GM12878 (cell line): Measurements from ENCODE around the gene NIN. TPM values are rescaled to one million over a fixed set of nuclear protein-coding genes. Genes with fewer than 3 reads are reported as not detected.
"Not testable (repeated sequence)": the region's sequence is repeated elsewhere in the genome, so short reads cannot be mapped to it uniquely, and the experiment has no call there.

Experiments used
- ATAC-seq: fragments of 200-7000 bp; cut with Tn5 transposase; 3 replicates; pipeline ENCODE4 v1.9.1; 2020; ENCODE audit warnings: mild to moderate bottlenecking, moderate library complexity
- BruUV-seq: library from RNA; stranded (reverse); fragments of 400-500 nt; replicated peaks from 2 replicates; lab custom pipeline; 2021; lab: Mats Ljungman, UMichigan
- CTCF ChIA-PET: fragments of 300-600 bp; sonication (Branson Sonifier 250); formaldehyde crosslinking; extraction: SDS; loops from one replicate; lab custom pipeline; 2021; ENCODE audit warnings: inconsistent platforms; lab: Yijun Ruan, JAX
- POLR2A ChIA-PET: fragments of 350-600 bp; formaldehyde crosslinking; extraction: SDS; loops from one replicate; lab custom pipeline; 2021; ENCODE audit warnings: inconsistent platforms; lab: Charles Lee
- RAD21 ChIA-PET: fragments of 300-600 bp; sonication (Branson Sonifier 250); formaldehyde crosslinking; loops from one replicate; lab custom pipeline; 2023; ENCODE audit warnings: antibody characterized with exemption; ENCODE audit not compliant: unreplicated experiment; lab: Charles Lee
- SMC1A ChIA-PET: fragments of 300-600 bp; sonication (Branson Sonifier 250); formaldehyde crosslinking; loops from one replicate; lab custom pipeline; 2023; ENCODE audit not compliant: unreplicated experiment, uncharacterized antibody; lab: Charles Lee
- DNase-seq: peaks from one replicate; pipeline ENCODE4 v3.0.0-alpha.2; 2011; ENCODE audit warnings: low read depth, low spot score
- FAIRE-seq: peaks from 3 replicates; lab custom pipeline; 2011; peaks lifted over from hg19 to GRCh38; lab: Jason Lieb, UNC
- H2AFZ ChIP-seq: 2 replicates; pipeline ENCODE4 v1.6.0; 2011; ENCODE audit warnings: low read depth, low read length, control low read depth; ENCODE audit not compliant: control insufficient read depth
- H3K27ac ChIP-seq: 2 replicates; pipeline ENCODE4 v1.5.1; 2011; ENCODE audit warnings: control low read depth; ENCODE audit not compliant: control insufficient read depth, insufficient read depth
- H3K27me3 ChIP-seq, 2 experiments: replicated peaks in 1 of 2; 2 replicates each; pipeline versions ENCODE4 v1.6.0 to v1.6.1; 2011; ENCODE audit warnings: low read length in 1 of 2; ENCODE audit not compliant: control insufficient read depth in 2 of 2, insufficient read depth in 2 of 2
- H3K36me3 ChIP-seq, 2 experiments: 2 replicates each; pipeline ENCODE4 v1.5.1; 2011; ENCODE audit warnings: low read length in 1 of 2; ENCODE audit not compliant: control insufficient read depth in 2 of 2, insufficient read depth in 2 of 2
- H3K4me1 ChIP-seq: 2 replicates; pipeline ENCODE4 v1.6.1; 2011; ENCODE audit warnings: mild to moderate bottlenecking, low read length, moderate library complexity, mixed read lengths; ENCODE audit not compliant: control insufficient read depth, insufficient read depth
- H3K4me2 ChIP-seq: 2 replicates; pipeline ENCODE4 v1.6.0; 2011; ENCODE audit warnings: control low read depth; ENCODE audit not compliant: control insufficient read depth, insufficient read depth
- H3K4me3 ChIP-seq: fragments of 200-600 bp; sonication (generic); 2 replicates; pipeline ENCODE4 v1.5.1; 2016
- H3K79me2 ChIP-seq: 2 replicates; pipeline ENCODE4 v1.6.0; 2011; ENCODE audit warnings: low read length; ENCODE audit not compliant: control insufficient read depth, insufficient read depth
- H3K9ac ChIP-seq: 2 replicates; pipeline ENCODE4 v1.8.0; 2011; ENCODE audit warnings: low read length, control low read depth, mixed read lengths; ENCODE audit not compliant: control insufficient read depth, insufficient read depth
- H3K9me3 ChIP-seq: replicated peaks from 3 replicates; pipeline ENCODE4 v1.5.1; 2011; ENCODE audit warnings: mild to moderate bottlenecking, low read length; ENCODE audit not compliant: control insufficient read depth, insufficient read depth
- H4K20me1 ChIP-seq: 2 replicates; pipeline ENCODE4 v1.6.0; 2011; ENCODE audit not compliant: control insufficient read depth, insufficient read depth
- ATF7 ChIP-seq: fragments of 450-650 bp; IDR thresholded peaks from 2 replicates; pipeline ENCODE4 v1.6.1; 2016; ENCODE audit warnings: low read depth, mild to moderate bottlenecking
- CHD4 ChIP-seq: fragments of 200-600 bp; sonication (generic); IDR thresholded peaks from 2 replicates; pipeline ENCODE4 v1.6.1; 2016; ENCODE audit warnings: mild to moderate bottlenecking
- E2F4 ChIP-seq: IDR thresholded peaks from 2 replicates; pipeline ENCODE4 v1.6.1; 2012; ENCODE audit warnings: low read depth, low read length, improper control_type of control experiment
- FOXK2 ChIP-seq: fragments of 450-650 bp; IDR thresholded peaks from 2 replicates; pipeline ENCODE4 v1.6.1; 2017; ENCODE audit warnings: mild to moderate bottlenecking, moderate library complexity
- NFYA ChIP-seq: IDR thresholded peaks from 2 replicates; pipeline ENCODE4 v1.6.1; 2011; ENCODE audit warnings: low read depth, mild to moderate bottlenecking, low read length, improper control_type of control experiment, borderline replicate concordance
- NR2C2 ChIP-seq: IDR thresholded peaks from 2 replicates; pipeline ENCODE4 v1.6.1; 2011; ENCODE audit warnings: borderline replicate concordance, low read depth; ENCODE audit not compliant: control insufficient read depth, insufficient read length
- STAT3 ChIP-seq: IDR thresholded peaks from 2 replicates; pipeline ENCODE4 v1.6.1; 2011; ENCODE audit warnings: low read depth, low read length, improper control_type of control experiment
- WGBS: methylation state at CpG from one replicate; pipeline ENCODE4 v1.1.6; 2016; ENCODE audit warnings: low lambda C conversion rate; ENCODE audit not compliant: insufficient replicate concordance, insufficient coverage; ENCODE audit errors: missing lambda C conversion rate; 5-methylcytosine and 5-hydroxymethylcytosine counted together
- in situ Hi-C: fragments of 300-500 bp; cut with MboI; formaldehyde crosslinking; loops from 9 replicates; pipeline ENCODE4 v1.14.3; 2018; ENCODE audit warnings: mixed read lengths
- intact Hi-C: fragments of 100-400 bp; cut with micrococcal nuclease; formaldehyde crosslinking; loops from one replicate; pipeline ENCODE4 v1.14.2; 2022; ENCODE audit not compliant: unreplicated experiment
- polyA plus RNA-seq, 11 experiments: library from polyadenylated mRNA; depleted of rRNA in 4 of 11; unstranded in 6 of 11; stranded (reverse) in 5 of 11; fragments of >200 nt; fragmentation: Nextera tagmentation in 4 of 11; fragmentation: Illumina TruSeq in 1 of 11; extraction: Ambion mirVana in 4 of 11; extraction: Trizol in 1 of 11; gene quantifications; 1 replicate in 1 of 11; 2 replicates in 10 of 11; pipeline versions ENCODE4 v1.2.1 to v1.2.3, GENCODE V29; 2011 to 2016; ENCODE audit warnings: inconsistent platforms in 2 of 11, missing spikeins in 2 of 11, low read depth in 1 of 11
- total RNA-seq, 4 experiments: library from RNA; depleted of rRNA in 3 of 4; stranded (reverse); fragments of >200 nt in 3 of 4; fragmentation: Illumina TruSeq in 1 of 4; extraction: Trizol in 1 of 4; gene quantifications; 2 replicates each; pipeline versions ENCODE4 v1.2.1 to v1.2.3, GENCODE V29; 2013 to 2021
- TF ChIP-seq, protein P1 (sequence below): fragments of 450-650 bp; IDR thresholded peaks from 2 replicates; pipeline ENCODE4 v1.6.1; 2017; ENCODE audit warnings: mild to moderate bottlenecking, moderate library complexity

Gene NIN
- total and polyA plus RNA-seq, 10 of the 15 experiments (the other 5 are each of a cell fraction or from before 2014, with no cell fraction given): 16.2 to 135 (median 70.3) TPM

DNA sequence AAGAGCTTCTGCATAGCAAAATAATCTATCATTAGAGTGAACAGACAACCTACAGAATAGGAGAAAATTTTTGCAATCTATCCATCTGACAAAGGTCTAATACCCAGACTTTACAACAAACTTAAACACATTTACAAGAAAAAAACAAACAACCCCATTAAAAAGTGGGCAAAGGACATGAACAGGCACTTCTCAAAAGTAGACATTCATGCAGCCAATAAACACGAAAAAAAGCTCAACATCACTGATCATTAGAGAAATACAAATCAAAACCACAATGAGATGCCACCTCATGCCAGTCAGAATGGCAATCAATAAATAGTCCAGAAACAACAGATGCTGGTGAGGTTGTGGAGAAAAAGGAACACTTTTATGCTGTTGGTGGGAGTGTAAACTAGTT is 15.9 kb downstream of the NIN start:
- WGBS: 0% methylated on average over 1 of the region's 1 CpG
- H3K4me3 ChIP-seq, H3K9me3 ChIP-seq, H3K4me2 ChIP-seq, in situ Hi-C loops, DNase-seq, intact Hi-C loops, H2AFZ ChIP-seq, ATAC-seq, POLR2A ChIA-PET, BruUV-seq, H4K20me1 ChIP-seq, H3K27ac ChIP-seq, FAIRE-seq, H3K27me3 ChIP-seq, H3K9ac ChIP-seq: not testable (repeated sequence)
- Histone ChIP-seq H3K79me2 (peaks cover 87% of the 10 kb centered on the region), H3K4me1 (peaks cover 21% of the 10 kb centered on the region), H3K36me3 (peaks cover 0 to 12% of the 10 kb centered on the region in 2 experiments; a peak in 3 of 4 replicates)
- RAD21 ChIA-PET: interaction anchor here (1.9 kb wide), 1 partner anchor 8 kb away, joined by 4 read pairs; no protein-coding TSS in a partner anchor
- SMC1A ChIA-PET: interaction anchor here (0.9 to 3.4 kb wide), 3 partner anchors 8 to 45 kb away, joined by 3 to 18 read pairs (median 5); no protein-coding TSS in a partner anchor
- CTCF ChIA-PET: interaction anchor here (1.0 to 1.8 kb wide), 3 partner anchors 8 to 46 kb away, joined by 3 to 8 read pairs (median 5); no protein-coding TSS in a partner anchor

DNA sequence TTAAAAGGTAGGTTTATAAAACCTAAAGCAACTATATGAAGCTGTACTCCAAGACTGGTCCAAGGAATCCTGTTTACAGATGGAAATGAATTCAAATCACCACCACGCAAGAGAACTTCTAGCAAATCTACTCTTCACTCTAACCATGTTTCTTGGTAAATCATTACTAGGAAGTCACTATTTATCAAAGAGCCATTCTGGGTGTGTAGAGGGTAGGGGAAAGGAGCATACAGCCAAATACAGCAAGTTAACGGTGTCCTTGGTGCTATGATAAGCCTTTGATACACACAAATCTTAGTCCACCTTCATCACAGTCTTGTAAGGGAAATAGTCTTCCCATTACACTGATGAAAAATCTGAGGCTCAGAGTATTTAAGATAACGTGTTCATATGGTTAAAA is 16.8 kb downstream of the NIN start:
- Histone ChIP-seq H3K27ac (peak overlapping the region; percentile 80), H3K4me1 (peaks cover 18% of the 10 kb centered on the region), H2AFZ (no peak overlapping the region; the same call in 1 of the 2 replicates), H3K79me2 (peaks cover 85% of the 10 kb centered on the region), H3K4me2 (peak overlapping the region; percentile 78), H4K20me1 (no peaks in the 10 kb centered on the region), H3K9ac (no peak overlapping the region), H3K27me3 (no peaks in the 10 kb centered on the region), H3K4me3 (no peak overlapping the region)
- intact Hi-C loops: no loop called here
- ChIA-PET POLR2A (interaction anchor here (0.7 to 1.0 kb wide), 2 partner anchors 8 to 14 kb away, joined by 4 read pairs; no protein-coding TSS in a partner anchor), CTCF (interaction anchor here (1.0 to 1.8 kb wide), 3 partner anchors 9 to 47 kb away, joined by 3 to 8 read pairs (median 5); no protein-coding TSS in a partner anchor), RAD21 (interaction anchor here (1.0 to 1.9 kb wide), 5 partner anchors 9 to 99 kb away, joined by 3 to 4 read pairs (median 4); no protein-coding TSS in a partner anchor)
- in situ Hi-C loops: no loop called here
- WGBS: 88% methylated on average over 3 of the region's 3 CpGs
- no peak for DNase-seq
- TF ChIP-seq E2F4 (no peak), ATF7 (no peak), FOXK2 (no peak), STAT3 (no peak), NR2C2 (no peak), CHD4 (no peak), NFYA (no peak)
- TF ChIP-seq, protein P1, sequence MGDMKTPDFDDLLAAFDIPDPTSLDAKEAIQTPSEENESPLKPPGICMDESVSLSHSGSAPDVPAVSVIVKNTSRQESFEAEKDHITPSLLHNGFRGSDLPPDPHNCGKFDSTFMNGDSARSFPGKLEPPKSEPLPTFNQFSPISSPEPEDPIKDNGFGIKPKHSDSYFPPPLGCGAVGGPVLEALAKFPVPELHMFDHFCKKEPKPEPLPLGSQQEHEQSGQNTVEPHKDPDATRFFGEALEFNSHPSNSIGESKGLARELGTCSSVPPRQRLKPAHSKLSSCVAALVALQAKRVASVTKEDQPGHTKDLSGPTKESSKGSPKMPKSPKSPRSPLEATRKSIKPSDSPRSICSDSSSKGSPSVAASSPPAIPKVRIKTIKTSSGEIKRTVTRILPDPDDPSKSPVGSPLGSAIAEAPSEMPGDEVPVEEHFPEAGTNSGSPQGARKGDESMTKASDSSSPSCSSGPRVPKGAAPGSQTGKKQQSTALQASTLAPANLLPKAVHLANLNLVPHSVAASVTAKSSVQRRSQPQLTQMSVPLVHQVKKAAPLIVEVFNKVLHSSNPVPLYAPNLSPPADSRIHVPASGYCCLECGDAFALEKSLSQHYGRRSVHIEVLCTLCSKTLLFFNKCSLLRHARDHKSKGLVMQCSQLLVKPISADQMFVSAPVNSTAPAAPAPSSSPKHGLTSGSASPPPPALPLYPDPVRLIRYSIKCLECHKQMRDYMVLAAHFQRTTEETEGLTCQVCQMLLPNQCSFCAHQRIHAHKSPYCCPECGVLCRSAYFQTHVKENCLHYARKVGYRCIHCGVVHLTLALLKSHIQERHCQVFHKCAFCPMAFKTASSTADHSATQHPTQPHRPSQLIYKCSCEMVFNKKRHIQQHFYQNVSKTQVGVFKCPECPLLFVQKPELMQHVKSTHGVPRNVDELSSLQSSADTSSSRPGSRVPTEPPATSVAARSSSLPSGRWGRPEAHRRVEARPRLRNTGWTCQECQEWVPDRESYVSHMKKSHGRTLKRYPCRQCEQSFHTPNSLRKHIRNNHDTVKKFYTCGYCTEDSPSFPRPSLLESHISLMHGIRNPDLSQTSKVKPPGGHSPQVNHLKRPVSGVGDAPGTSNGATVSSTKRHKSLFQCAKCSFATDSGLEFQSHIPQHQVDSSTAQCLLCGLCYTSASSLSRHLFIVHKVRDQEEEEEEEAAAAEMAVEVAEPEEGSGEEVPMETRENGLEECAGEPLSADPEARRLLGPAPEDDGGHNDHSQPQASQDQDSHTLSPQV: no peak
- TF ChIP-seq, all 136 proteins: peak for 0
- Histone ChIP-seq H3K9me3 (peaks cover 9% of the 10 kb centered on the region; the same call in 2 of the 3 replicates), H3K36me3 (peaks cover 0 to 19% of the 10 kb centered on the region in 2 experiments; a peak in 3 of 4 replicates)
- no peak for FAIRE-seq
- ATAC-seq: peak; percentile 52
- SMC1A ChIA-PET: interaction anchor here (0.9 to 3.4 kb wide), 3 partner anchors 9 to 46 kb away, joined by 3 to 18 read pairs (median 5); no protein-coding TSS in a partner anchor
- no TSS peak for BruUV-seq
